GM19467 (cell line): ENCODE data around the gene CDHR4.

Experiments used
- ATAC-seq: cut with Tn5 transposase; IDR thresholded peaks from one replicate; pipeline ENCODE4 v1.9.1; 2021; ENCODE audit warnings: mild to moderate bottlenecking, moderate library complexity; ENCODE audit not compliant: unreplicated experiment

Gene CDHR4

DNA sequence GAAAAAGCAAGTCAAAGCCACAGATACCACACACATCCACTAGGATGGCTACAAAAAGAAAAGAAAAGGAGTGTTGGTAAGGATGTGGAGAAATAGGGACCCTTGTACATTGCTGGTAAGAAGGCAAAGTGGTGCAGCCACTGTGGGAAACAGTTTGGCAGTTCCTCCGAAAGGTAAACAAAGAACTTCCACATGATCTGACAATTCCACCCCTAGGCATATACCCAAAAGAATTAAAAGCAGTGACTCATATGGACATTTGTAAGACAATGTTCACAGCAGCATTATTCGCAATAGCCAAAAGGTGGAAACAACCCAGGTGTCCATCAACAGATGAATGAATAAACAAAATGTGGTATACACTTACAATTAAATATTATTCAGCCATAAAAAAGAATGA lies 53.7 kb downstream of the CDHR4 start:
- ATAC-seq = no peak
